ENCODE measurements around the gene RNF175.
A peak's percentile ranks its signal among the peaks of the same experiment; 100 is the strongest.

Gene RNF175

GRCh38 chr4:153784166-153784699 is 24.4 kb upstream of the RNF175 start:
- no peak for DNase-seq

- no peak for DNase-seq
Observed at GRCh38 chr4:153782581-153782980, 22.8 kb upstream of the RNF175 start.

GRCh38 chr4:153781717-153782416 is 22.0 kb upstream of the RNF175 start:
- no peak for DNase-seq

- DNase-seq: no peak
Observed at GRCh38 chr4:153781280-153781679, 21.5 kb upstream of the RNF175 start.

- no peak for DNase-seq
Observed at GRCh38 chr4:153780876-153781275, 21.1 kb upstream of the RNF175 start.

GRCh38 chr4:153780221-153780620 is 20.4 kb upstream of the RNF175 start:
- DNase-seq: no peak

GRCh38 chr4:153778383-153778782 is 18.6 kb upstream of the RNF175 start:
- no peak for DNase-seq

GRCh38 chr4:153777421-153777820 is 17.6 kb upstream of the RNF175 start:
- DNase-seq: no peak

- DNase-seq: no peak
Observed at GRCh38 chr4:153776601-153777000, 16.8 kb upstream of the RNF175 start.

GRCh38 chr4:153773236-153773690 is 13.4 kb upstream of the RNF175 start:
- no peak for DNase-seq

- DNase-seq: no peak
Observed at GRCh38 chr4:153771046-153771445, 11.2 kb upstream of the RNF175 start.

- no peak for DNase-seq
Observed at GRCh38 chr4:153766758-153767157, 6.9 kb upstream of the RNF175 start.

GRCh38 chr4:153765894-153766293 is 6.1 kb upstream of the RNF175 start:
- no peak for DNase-seq

GRCh38 chr4:153764601-153765368 is 5.0 kb upstream of the RNF175 start:
- no peak for DNase-seq

GRCh38 chr4:153763404-153763803 is 3.6 kb upstream of the RNF175 start:
- no peak for DNase-seq

GRCh38 chr4:153758688-153759406 is 977 bp downstream of the RNF175 start:
- DNase-seq: no peak

GRCh38 chr4:153758136-153758535 is 1.7 kb downstream of the RNF175 start:
- DNase-seq: no peak

- DNase-seq: no peak
Observed at GRCh38 chr4:153757407-153757806, 2.4 kb downstream of the RNF175 start.

- DNase-seq: no peak
Observed at GRCh38 chr4:153755186-153755585, 4.6 kb downstream of the RNF175 start.

- peak; percentile 59 for DNase-seq
Observed at GRCh38 chr4:153750197-153750817, 9.5 kb downstream of the RNF175 start.

GRCh38 chr4:153748378-153748777 is 11.4 kb downstream of the RNF175 start:
- DNase-seq: no peak

GRCh38 chr4:153747406-153747955 is 12.3 kb downstream of the RNF175 start:
- no peak for DNase-seq

GRCh38 chr4:153745651-153746050 is 14.2 kb downstream of the RNF175 start:
- no peak for DNase-seq
